Measurements from ENCODE around the gene TMEM127. TPM values are rescaled to one million over a fixed set of nuclear protein-coding genes. Genes with fewer than 3 reads are reported as not detected.
A peak's percentile ranks its signal among the peaks of the same experiment; 100 is the strongest.

TMEM127 gene
- total RNA-seq, 2 donors from 2014 or later = 40.4 to 50.4 TPM

- peak overlapping the region; percentile 79 to 80 for H3K27ac ChIP-seq
- H3K4me1 ChIP-seq (replicated peaks) = peaks cover 9% of the 10 kb centered on the region
- no peak for DNase-seq (ENCODE audit: low spot score)
- under 1% methylated on average over 44 of the region's 49 CpGs for WGBS
- no peaks in the 10 kb centered on the region for H3K27me3 ChIP-seq (replicated peaks; ENCODE audit: insufficient read depth)
- no peaks in the 10 kb centered on the region for H3K9me3 ChIP-seq
- TF ChIP-seq POLR2AphosphoS5 (IDR thresholded peaks at IDR 0.05) (no peak), POLR2A (IDR thresholded peaks at IDR 0.05) (no peak), CTCF (IDR thresholded peaks at IDR 0.05) (no peak)
- intact Hi-C loops (cut with DNase I) = loop anchor here (2.0 kb wide), 1 partner anchor 57 kb away; the partner anchor contains the start of gene STARD7
- peak overlapping the region; percentile 96 to 97 for H3K4me3 ChIP-seq
- H3K36me3 ChIP-seq = peaks cover 0 to 11% of the 10 kb centered on the region in 2 donors
These were observed 403 bp downstream of the TMEM127 start for GRCh38 chr2:96265349-96265839.

- no peak for DNase-seq (ENCODE audit: low spot score)
- H3K9me3 ChIP-seq = no peaks in the 10 kb centered on the region
- no peak for TF ChIP-seq POLR2A (IDR thresholded peaks at IDR 0.05)
- TF ChIP-seq CTCF (IDR thresholded peaks at IDR 0.05) = no peak
- no peak for TF ChIP-seq POLR2AphosphoS5 (IDR thresholded peaks at IDR 0.05)
- WGBS = 14% methylated on average over 29 of the region's 33 CpGs
- no peaks in the 10 kb centered on the region for H3K27me3 ChIP-seq (replicated peaks; ENCODE audit: insufficient read depth)
- peak overlapping the region; percentile 96 to 97 for H3K4me3 ChIP-seq
- peaks cover 9% of the 10 kb centered on the region for H3K4me1 ChIP-seq (replicated peaks)
- peak overlapping the region; percentile 79 to 80 for H3K27ac ChIP-seq
- H3K36me3 ChIP-seq = peaks cover 0 to 11% of the 10 kb centered on the region in 2 donors
- intact Hi-C loops (cut with DNase I) = loop anchor here (2.0 to 5.0 kb wide), 2 partner anchors 56 to 128 kb away; partner anchors contain the start of genes ASTL and STARD7
These were observed 995 bp downstream of the TMEM127 start for GRCh38 chr2:96264656-96265348.

DNA sequence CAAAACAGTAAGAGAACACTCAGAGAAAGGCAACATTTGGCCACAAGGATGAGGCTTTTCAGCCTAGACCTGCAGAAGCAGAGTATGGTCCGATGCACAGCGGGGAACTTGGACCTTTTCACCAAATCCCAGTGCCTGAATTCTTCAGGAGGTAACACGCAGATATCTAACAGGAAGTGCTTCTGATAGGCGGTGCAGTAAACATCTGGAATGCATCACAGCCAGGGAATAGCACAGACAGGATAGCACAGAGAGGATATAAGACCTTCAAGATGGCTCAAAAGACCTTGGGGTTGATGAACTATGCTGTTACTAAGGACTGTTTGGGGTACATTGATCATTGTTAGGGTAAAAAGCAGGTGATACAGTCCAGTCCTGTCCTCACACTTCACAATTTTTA, 1.7 kb downstream of the TMEM127 start:
- peak overlapping the region in 1 of 2 donors; percentile 97 for H3K4me3 ChIP-seq
- no peaks in the 10 kb centered on the region for H3K9me3 ChIP-seq
- no peak for DNase-seq (ENCODE audit: low spot score)
- H3K4me1 ChIP-seq (replicated peaks) = peaks cover 9% of the 10 kb centered on the region
- H3K27me3 ChIP-seq (replicated peaks; ENCODE audit: insufficient read depth) = no peaks in the 10 kb centered on the region
- 77% methylated on average over 4 of the region's 4 CpGs for WGBS
- intact Hi-C loops (cut with DNase I) = loop anchor here (2.0 to 5.0 kb wide), 2 partner anchors 55 to 127 kb away; partner anchors contain the start of genes ASTL and STARD7
- peaks cover 0 to 11% of the 10 kb centered on the region in 2 donors for H3K36me3 ChIP-seq
- TF ChIP-seq POLR2A (IDR thresholded peaks at IDR 0.05) = no peak
- no peak for TF ChIP-seq CTCF (IDR thresholded peaks at IDR 0.05)
- no peak for TF ChIP-seq POLR2AphosphoS5 (IDR thresholded peaks at IDR 0.05)
- no peak overlapping the region for H3K27ac ChIP-seq

- H3K4me1 ChIP-seq (replicated peaks) = peaks cover 9% of the 10 kb centered on the region
- H3K27ac ChIP-seq = no peak overlapping the region
- H3K36me3 ChIP-seq = no peaks in the 10 kb centered on the region
- no peak for TF ChIP-seq CTCF (IDR thresholded peaks at IDR 0.05)
- TF ChIP-seq POLR2AphosphoS5 (IDR thresholded peaks at IDR 0.05) = peak; percentile 11
- TF ChIP-seq POLR2A (IDR thresholded peaks at IDR 0.05) = no peak
- DNase-seq (ENCODE audit: low spot score) = no peak
- intact Hi-C loops (cut with DNase I) = loop anchor here (5.0 kb wide), 1 partner anchor 125 kb away; the partner anchor contains the start of gene ASTL
- no peaks in the 10 kb centered on the region for H3K27me3 ChIP-seq (replicated peaks; ENCODE audit: insufficient read depth)
- 39% methylated on average over 2 of the region's 2 CpGs for WGBS
- no peak overlapping the region for H3K4me3 ChIP-seq
- no peaks in the 10 kb centered on the region for H3K9me3 ChIP-seq
These were observed 3.5 kb downstream of the TMEM127 start for GRCh38 chr2:96262306-96262705.
